HG03159 (cell line): ENCODE measurements around the gene TBXAS1.

Experiments used
- ATAC-seq: cut with Tn5 transposase; IDR thresholded peaks from one replicate; pipeline ENCODE4 v1.9.1; 2021; ENCODE audit warnings: mild to moderate bottlenecking, moderate library complexity; ENCODE audit not compliant: unreplicated experiment

Gene TBXAS1

GRCh38 chr7:140061607-140061930, 232.5 kb downstream of the TBXAS1 start:
- no peak for ATAC-seq

GRCh38 chr7:140062118-140062527, 233.1 kb downstream of the TBXAS1 start:
- peak; percentile 51 for ATAC-seq

GRCh38 chr7:140062528-140063299, 233.7 kb downstream of the TBXAS1 start, which contains the start of gene PARP12:
Gene PARP12, minus strand, starts transcription at chr7:140062951. Its CDS starts 104 bp downstream, at chr7:140062847.
- ATAC-seq, result peak; percentile 94

GRCh38 chr7:140067052-140067451, 238.0 kb downstream of the TBXAS1 start:
- no peak for ATAC-seq

- ATAC-seq, result no peak
Observed at GRCh38 chr7:140068033-140068432, 239.0 kb downstream of the TBXAS1 start.

- no peak for ATAC-seq
Observed at GRCh38 chr7:140069298-140069949, 240.4 kb downstream of the TBXAS1 start.
